ENCODE data around the gene LIMA1.

DNA sequence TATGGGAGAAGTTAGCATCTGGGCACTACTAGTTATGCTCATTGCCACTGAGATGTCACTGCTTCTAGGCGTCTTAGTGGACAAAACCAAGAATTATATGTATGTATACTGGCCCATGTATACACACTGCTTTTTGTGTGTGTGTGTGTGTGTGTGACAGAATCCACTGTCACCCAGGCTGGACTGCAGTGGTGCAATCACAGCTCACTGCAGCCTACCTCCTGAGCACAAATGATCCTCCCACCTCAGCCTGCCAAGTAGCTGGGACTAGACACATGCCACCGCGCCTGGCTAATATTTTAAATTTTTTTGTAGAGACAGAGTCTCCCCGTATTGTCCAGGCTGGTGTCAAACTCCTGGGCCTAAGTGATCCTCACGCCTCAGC, 25.2 kb downstream of the LIMA1 start:
- no peak for TF ChIP-seq CTCF (conservative IDR thresholded peaks at IDR 0.05; ENCODE audit: low read depth, low read length)
- TF ChIP-seq POLR2A (IDR thresholded peaks at IDR 0.05; ENCODE audit: low read depth, low read length), result no peak
- TF ChIP-seq, protein P1, sequence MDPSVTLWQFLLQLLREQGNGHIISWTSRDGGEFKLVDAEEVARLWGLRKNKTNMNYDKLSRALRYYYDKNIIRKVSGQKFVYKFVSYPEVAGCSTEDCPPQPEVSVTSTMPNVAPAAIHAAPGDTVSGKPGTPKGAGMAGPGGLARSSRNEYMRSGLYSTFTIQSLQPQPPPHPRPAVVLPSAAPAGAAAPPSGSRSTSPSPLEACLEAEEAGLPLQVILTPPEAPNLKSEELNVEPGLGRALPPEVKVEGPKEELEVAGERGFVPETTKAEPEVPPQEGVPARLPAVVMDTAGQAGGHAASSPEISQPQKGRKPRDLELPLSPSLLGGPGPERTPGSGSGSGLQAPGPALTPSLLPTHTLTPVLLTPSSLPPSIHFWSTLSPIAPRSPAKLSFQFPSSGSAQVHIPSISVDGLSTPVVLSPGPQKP (IDR thresholded peaks at IDR 0.05; ENCODE audit: borderline replicate concordance, low read depth, low read length), result no peak
- no peak for TF ChIP-seq MAZ (IDR thresholded peaks at IDR 0.05; ENCODE audit: borderline replicate concordance, low read depth, low read length)
- no peak for TF ChIP-seq SMC3 (IDR thresholded peaks at IDR 0.05; ENCODE audit: low read depth, low read length)
- TF ChIP-seq USF2 (IDR thresholded peaks at IDR 0.05; ENCODE audit: low read depth, low read length), result no peak
- TF ChIP-seq RCOR1 (IDR thresholded peaks at IDR 0.05; ENCODE audit: insufficient replicate concordance, low read length), result no peak
- TF ChIP-seq RAD21 (IDR thresholded peaks at IDR 0.05; ENCODE audit: low read length), result no peak
- TF ChIP-seq BHLHE40 (IDR thresholded peaks at IDR 0.05; ENCODE audit: low read depth, low read length), result no peak
- no peak for TF ChIP-seq RFX5 (IDR thresholded peaks at IDR 0.05; ENCODE audit: low read depth, low read length)
- TF ChIP-seq MXI1 (IDR thresholded peaks at IDR 0.05; ENCODE audit: borderline replicate concordance, low read depth, low read length), result no peak
- TF ChIP-seq CEBPB (IDR thresholded peaks at IDR 0.05; ENCODE audit: low read depth, low read length), result 0 out of 2 replicates have a peak, but pooled peaks have one; percentile 3
- no peak for TF ChIP-seq MAFK (IDR thresholded peaks at IDR 0.05; ENCODE audit: low read depth, low read length)

Measured in IMR-90 (cell line).